Measurements from ENCODE around the gene MMS19. TPM values are rescaled to one million over a fixed set of nuclear protein-coding genes. Genes with fewer than 3 reads are reported as not detected.

The MMS19 gene
- total RNA-seq, 1 experiment from 2014 or later, result 70.6 TPM

GRCh38 chr10:97533888-97534287 lies 35.7 kb upstream of the MMS19 start:
- intact Hi-C loops (cut with micrococcal nuclease; ENCODE audit: unreplicated experiment), result no loop called here
- Histone ChIP-seq H3K4me3 (ENCODE audit: low read depth, low read length, poor library complexity, severe bottlenecking) (no peak overlapping the region), H3K36me3 (ENCODE audit: insufficient read depth, low read length, poor library complexity, severe bottlenecking) (no peaks in the 10 kb centered on the region), H3K27me3 (replicated peaks; ENCODE audit: insufficient read depth, low read depth, low read length, poor library complexity) (no peaks in the 10 kb centered on the region), H3K27ac (ENCODE audit: low read depth, low read length, poor library complexity, severe bottlenecking) (no peak overlapping the region), H3K4me1 (ENCODE audit: insufficient read depth, low read length, poor library complexity, severe bottlenecking) (no peaks in the 10 kb centered on the region), H3K9me3 (ENCODE audit: low read depth, low read length, poor library complexity, severe bottlenecking) (no peaks in the 10 kb centered on the region)
- ChIA-PET POLR2A (ENCODE audit: low non-redundant PET) (no interaction called here), CTCF (interaction anchor here (0.6 to 1.4 kb wide), 3 partner anchors 19 to 101 kb away, joined by 3 to 5 read pairs (median 5); no protein-coding TSS in a partner anchor)
- no peak for DNase-seq (ENCODE audit: low spot score)
- no TSS peak for BruUV-seq (replicated peaks)
- TF ChIP-seq EZH2 (IDR thresholded peaks at IDR 0.05; ENCODE audit: borderline replicate concordance, low read depth, low read length, poor library complexity, severe bottlenecking), result no peak
- TF ChIP-seq, protein P1, sequence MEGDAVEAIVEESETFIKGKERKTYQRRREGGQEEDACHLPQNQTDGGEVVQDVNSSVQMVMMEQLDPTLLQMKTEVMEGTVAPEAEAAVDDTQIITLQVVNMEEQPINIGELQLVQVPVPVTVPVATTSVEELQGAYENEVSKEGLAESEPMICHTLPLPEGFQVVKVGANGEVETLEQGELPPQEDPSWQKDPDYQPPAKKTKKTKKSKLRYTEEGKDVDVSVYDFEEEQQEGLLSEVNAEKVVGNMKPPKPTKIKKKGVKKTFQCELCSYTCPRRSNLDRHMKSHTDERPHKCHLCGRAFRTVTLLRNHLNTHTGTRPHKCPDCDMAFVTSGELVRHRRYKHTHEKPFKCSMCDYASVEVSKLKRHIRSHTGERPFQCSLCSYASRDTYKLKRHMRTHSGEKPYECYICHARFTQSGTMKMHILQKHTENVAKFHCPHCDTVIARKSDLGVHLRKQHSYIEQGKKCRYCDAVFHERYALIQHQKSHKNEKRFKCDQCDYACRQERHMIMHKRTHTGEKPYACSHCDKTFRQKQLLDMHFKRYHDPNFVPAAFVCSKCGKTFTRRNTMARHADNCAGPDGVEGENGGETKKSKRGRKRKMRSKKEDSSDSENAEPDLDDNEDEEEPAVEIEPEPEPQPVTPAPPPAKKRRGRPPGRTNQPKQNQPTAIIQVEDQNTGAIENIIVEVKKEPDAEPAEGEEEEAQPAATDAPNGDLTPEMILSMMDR (conservative IDR thresholded peaks at IDR 0.05; ENCODE audit: low read depth, low read length), result no peak

GRCh38 chr10:97532935-97533671 lies 34.9 kb upstream of the MMS19 start:
- intact Hi-C loops (cut with micrococcal nuclease; ENCODE audit: unreplicated experiment), result no loop called here
- Histone ChIP-seq H3K4me3 (ENCODE audit: low read depth, low read length, poor library complexity, severe bottlenecking) (no peak overlapping the region), H3K36me3 (ENCODE audit: insufficient read depth, low read length, poor library complexity, severe bottlenecking) (no peaks in the 10 kb centered on the region), H3K9me3 (ENCODE audit: low read depth, low read length, poor library complexity, severe bottlenecking) (no peaks in the 10 kb centered on the region), H3K4me1 (ENCODE audit: insufficient read depth, low read length, poor library complexity, severe bottlenecking) (no peaks in the 10 kb centered on the region), H3K27ac (ENCODE audit: low read depth, low read length, poor library complexity, severe bottlenecking) (no peak overlapping the region), H3K27me3 (replicated peaks; ENCODE audit: insufficient read depth, low read depth, low read length, poor library complexity) (no peaks in the 10 kb centered on the region)
- DNase-seq (ENCODE audit: low spot score), result no peak
- POLR2A ChIA-PET (ENCODE audit: low non-redundant PET), result no interaction called here
- TF ChIP-seq, protein P1 (conservative IDR thresholded peaks at IDR 0.05; ENCODE audit: low read depth, low read length), result no peak
- TF ChIP-seq EZH2 (IDR thresholded peaks at IDR 0.05; ENCODE audit: borderline replicate concordance, low read depth, low read length, poor library complexity, severe bottlenecking), result no peak
- CTCF ChIA-PET, result interaction anchor here (0.7 to 1.4 kb wide), 3 partner anchors 8 to 81 kb away, joined by 3 to 5 read pairs (median 5); no protein-coding TSS in a partner anchor
- BruUV-seq (replicated peaks), result no TSS peak

- Histone ChIP-seq H3K4me3 (ENCODE audit: low read depth, low read length, poor library complexity, severe bottlenecking) (no peak overlapping the region), H3K4me1 (ENCODE audit: insufficient read depth, low read length, poor library complexity, severe bottlenecking) (no peaks in the 10 kb centered on the region), H3K9me3 (ENCODE audit: low read depth, low read length, poor library complexity, severe bottlenecking) (no peaks in the 10 kb centered on the region), H3K27me3 (replicated peaks; ENCODE audit: insufficient read depth, low read depth, low read length, poor library complexity) (no peaks in the 10 kb centered on the region), H3K36me3 (ENCODE audit: insufficient read depth, low read length, poor library complexity, severe bottlenecking) (no peaks in the 10 kb centered on the region), H3K27ac (ENCODE audit: low read depth, low read length, poor library complexity, severe bottlenecking) (no peak overlapping the region)
- no peak for DNase-seq (ENCODE audit: low spot score)
- TF ChIP-seq, protein P1 (conservative IDR thresholded peaks at IDR 0.05; ENCODE audit: low read depth, low read length), result no peak
- POLR2A ChIA-PET (ENCODE audit: low non-redundant PET), result no interaction called here
- BruUV-seq (replicated peaks), result no TSS peak
- CTCF ChIA-PET, result no interaction called here
- intact Hi-C loops (cut with micrococcal nuclease; ENCODE audit: unreplicated experiment), result no loop called here
Measured at GRCh38 chr10:97531401-97531986, 33.3 kb upstream of the MMS19 start.

Data from A673 (cell line).